ENCODE data around the gene CELF2. TPM values are rescaled to one million over a fixed set of nuclear protein-coding genes. Genes with fewer than 3 reads are reported as not detected.

CELF2 gene
- total RNA-seq, 1 experiment from 2014 or later, result not detected

DNA sequence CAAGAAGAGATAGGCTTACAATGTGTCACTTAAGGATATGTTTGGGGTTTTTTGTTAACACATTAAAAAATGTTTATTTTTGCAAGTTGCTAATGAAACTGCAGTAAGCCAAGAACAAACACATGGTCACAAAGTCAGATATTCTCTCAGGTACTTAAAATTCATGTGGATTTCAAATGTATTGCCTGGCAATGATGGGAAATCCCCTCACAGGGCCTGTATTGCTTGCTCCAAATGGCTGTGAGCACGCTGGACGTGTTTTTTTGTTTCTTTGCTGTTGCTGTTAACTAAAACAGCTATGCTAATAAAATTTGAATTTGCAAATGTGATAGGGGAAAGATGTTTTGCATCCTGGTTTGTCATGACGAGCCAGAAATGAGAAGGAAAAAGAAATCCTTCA is 3.8 kb upstream of the CELF2 start:
- ChIA-PET POLR2A (ENCODE audit: low non-redundant PET) (no interaction called here), CTCF (no interaction called here)
- no peak for DNase-seq (ENCODE audit: low spot score)
- TF ChIP-seq, protein P1, sequence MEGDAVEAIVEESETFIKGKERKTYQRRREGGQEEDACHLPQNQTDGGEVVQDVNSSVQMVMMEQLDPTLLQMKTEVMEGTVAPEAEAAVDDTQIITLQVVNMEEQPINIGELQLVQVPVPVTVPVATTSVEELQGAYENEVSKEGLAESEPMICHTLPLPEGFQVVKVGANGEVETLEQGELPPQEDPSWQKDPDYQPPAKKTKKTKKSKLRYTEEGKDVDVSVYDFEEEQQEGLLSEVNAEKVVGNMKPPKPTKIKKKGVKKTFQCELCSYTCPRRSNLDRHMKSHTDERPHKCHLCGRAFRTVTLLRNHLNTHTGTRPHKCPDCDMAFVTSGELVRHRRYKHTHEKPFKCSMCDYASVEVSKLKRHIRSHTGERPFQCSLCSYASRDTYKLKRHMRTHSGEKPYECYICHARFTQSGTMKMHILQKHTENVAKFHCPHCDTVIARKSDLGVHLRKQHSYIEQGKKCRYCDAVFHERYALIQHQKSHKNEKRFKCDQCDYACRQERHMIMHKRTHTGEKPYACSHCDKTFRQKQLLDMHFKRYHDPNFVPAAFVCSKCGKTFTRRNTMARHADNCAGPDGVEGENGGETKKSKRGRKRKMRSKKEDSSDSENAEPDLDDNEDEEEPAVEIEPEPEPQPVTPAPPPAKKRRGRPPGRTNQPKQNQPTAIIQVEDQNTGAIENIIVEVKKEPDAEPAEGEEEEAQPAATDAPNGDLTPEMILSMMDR (conservative IDR thresholded peaks at IDR 0.05; ENCODE audit: low read depth, low read length), result no peak
- no peak for TF ChIP-seq EZH2 (IDR thresholded peaks at IDR 0.05; ENCODE audit: borderline replicate concordance, low read depth, low read length, poor library complexity, severe bottlenecking)
- Histone ChIP-seq H3K27me3 (replicated peaks; ENCODE audit: insufficient read depth, low read depth, low read length, poor library complexity) (peaks cover 98% of the 10 kb centered on the region), H3K36me3 (ENCODE audit: insufficient read depth, low read length, poor library complexity, severe bottlenecking) (no peaks in the 10 kb centered on the region), H3K27ac (ENCODE audit: low read depth, low read length, poor library complexity, severe bottlenecking) (no peak overlapping the region), H3K9me3 (ENCODE audit: low read depth, low read length, poor library complexity, severe bottlenecking) (no peaks in the 10 kb centered on the region), H3K4me1 (ENCODE audit: insufficient read depth, low read length, poor library complexity, severe bottlenecking) (no peaks in the 10 kb centered on the region), H3K4me3 (ENCODE audit: low read depth, low read length, poor library complexity, severe bottlenecking) (no peak overlapping the region)
- BruUV-seq (replicated peaks), result no TSS peak
- intact Hi-C loops (cut with micrococcal nuclease; ENCODE audit: unreplicated experiment), result no loop called here

DNA sequence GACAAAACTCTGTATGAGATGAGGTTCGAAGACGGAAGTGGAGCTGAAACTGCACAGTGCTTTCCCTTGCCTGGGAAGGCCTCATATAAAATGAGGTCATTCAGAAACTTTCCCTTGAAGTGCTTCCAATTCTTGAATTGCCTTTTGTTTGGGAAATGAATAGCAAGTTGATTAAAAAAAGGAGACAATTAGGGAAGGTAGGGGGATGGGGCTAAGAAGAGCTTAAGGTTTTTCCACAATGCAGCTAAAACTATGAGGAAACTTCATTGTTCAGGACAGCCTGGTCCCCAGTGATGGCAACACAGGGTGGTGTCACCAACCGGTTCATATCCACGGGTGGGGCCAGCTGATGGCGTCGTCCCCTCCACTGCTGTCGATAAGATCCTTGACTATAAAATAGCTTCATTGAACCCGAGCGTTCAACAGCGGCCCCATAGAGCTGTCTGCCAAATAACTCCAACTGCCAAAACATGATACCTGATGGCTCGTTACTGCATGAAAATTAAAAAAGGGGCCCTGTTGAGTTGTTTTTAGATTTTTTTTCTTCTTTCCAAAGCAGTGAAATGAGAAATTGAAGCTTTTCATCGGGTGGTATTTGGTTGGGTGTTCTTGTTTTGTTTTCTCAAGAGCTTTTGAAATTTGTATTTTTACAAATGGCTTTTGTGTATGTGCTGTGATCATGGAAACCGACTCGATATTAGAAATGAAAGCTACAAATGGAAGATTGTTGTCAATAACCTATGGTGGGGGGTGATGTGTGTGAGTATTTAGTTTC is 2.8 kb upstream of the CELF2 start:
- no peak overlapping the region for H3K27ac ChIP-seq (ENCODE audit: low read depth, low read length, poor library complexity, severe bottlenecking)
- ChIA-PET POLR2A (ENCODE audit: low non-redundant PET) (no interaction called here), CTCF (no interaction called here)
- H3K4me1 ChIP-seq (ENCODE audit: insufficient read depth, low read length, poor library complexity, severe bottlenecking), result no peaks in the 10 kb centered on the region
- H3K9me3 ChIP-seq (ENCODE audit: low read depth, low read length, poor library complexity, severe bottlenecking), result no peaks in the 10 kb centered on the region
- no peak overlapping the region for H3K4me3 ChIP-seq (ENCODE audit: low read depth, low read length, poor library complexity, severe bottlenecking)
- no peak for DNase-seq (ENCODE audit: low spot score)
- no peaks in the 10 kb centered on the region for H3K36me3 ChIP-seq (ENCODE audit: insufficient read depth, low read length, poor library complexity, severe bottlenecking)
- H3K27me3 ChIP-seq (replicated peaks; ENCODE audit: insufficient read depth, low read depth, low read length, poor library complexity), result peaks cover 98% of the 10 kb centered on the region
- intact Hi-C loops (cut with micrococcal nuclease; ENCODE audit: unreplicated experiment), result no loop called here
- TF ChIP-seq EZH2 (IDR thresholded peaks at IDR 0.05; ENCODE audit: borderline replicate concordance, low read depth, low read length, poor library complexity, severe bottlenecking), result no peak
- TF ChIP-seq, protein P1 (conservative IDR thresholded peaks at IDR 0.05; ENCODE audit: low read depth, low read length), result no peak
- no TSS peak for BruUV-seq (replicated peaks)

DNA sequence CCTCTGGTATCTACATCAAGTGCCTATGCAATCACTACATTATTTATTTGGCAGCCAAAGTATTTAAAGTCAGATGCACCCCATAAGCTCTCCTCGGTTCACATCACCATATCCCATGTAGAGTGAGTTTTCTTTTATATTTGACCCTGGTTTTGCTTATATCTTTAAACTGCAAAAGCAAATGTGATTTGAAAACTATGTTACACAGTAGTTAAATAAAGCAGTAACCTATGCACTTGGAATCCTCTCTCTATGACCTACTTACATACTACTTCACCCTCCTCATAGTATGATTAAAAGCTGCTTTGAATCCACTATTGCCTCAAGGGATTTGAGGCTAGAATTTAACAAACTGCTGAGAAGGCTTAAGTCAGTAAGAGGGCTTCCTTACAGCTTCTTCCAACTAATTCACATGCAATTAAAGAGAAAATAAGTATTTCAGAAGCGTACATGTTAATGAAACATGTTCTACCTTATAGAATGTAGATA is 2.2 kb upstream of the CELF2 start:
- CTCF ChIA-PET, result no interaction called here
- Histone ChIP-seq H3K36me3 (ENCODE audit: insufficient read depth, low read length, poor library complexity, severe bottlenecking) (no peaks in the 10 kb centered on the region), H3K4me1 (ENCODE audit: insufficient read depth, low read length, poor library complexity, severe bottlenecking) (no peaks in the 10 kb centered on the region), H3K27ac (ENCODE audit: low read depth, low read length, poor library complexity, severe bottlenecking) (no peak overlapping the region), H3K27me3 (replicated peaks; ENCODE audit: insufficient read depth, low read depth, low read length, poor library complexity) (peaks cover 98% of the 10 kb centered on the region), H3K9me3 (ENCODE audit: low read depth, low read length, poor library complexity, severe bottlenecking) (no peaks in the 10 kb centered on the region), H3K4me3 (ENCODE audit: low read depth, low read length, poor library complexity, severe bottlenecking) (no peak overlapping the region)
- DNase-seq (ENCODE audit: low spot score), result no peak
- no peak for TF ChIP-seq EZH2 (IDR thresholded peaks at IDR 0.05; ENCODE audit: borderline replicate concordance, low read depth, low read length, poor library complexity, severe bottlenecking)
- TF ChIP-seq, protein P1 (conservative IDR thresholded peaks at IDR 0.05; ENCODE audit: low read depth, low read length), result no peak
- intact Hi-C loops (cut with micrococcal nuclease; ENCODE audit: unreplicated experiment), result no loop called here
- BruUV-seq (replicated peaks), result no TSS peak
- POLR2A ChIA-PET (ENCODE audit: low non-redundant PET), result no interaction called here
